Astrocyte (in vitro differentiated cells and primary cell): Measurements from ENCODE around the gene PPP4R3C. TPM values are rescaled to one million over a fixed set of nuclear protein-coding genes. Genes with fewer than 3 reads are reported as not detected.

Experiments
- DNase-seq: peaks from one replicate; pipeline ENCODE4 v3.0.0-alpha.2; 2010; ENCODE audit warnings: low read depth
- FAIRE-seq: peaks from 2 replicates; lab custom pipeline; 2011; peaks lifted over from hg19 to GRCh38; lab: Jason Lieb, UNC
- H2AFZ ChIP-seq: 2 replicates; pipeline ENCODE4 v1.6.0; 2012; ENCODE audit warnings: low read depth, low read length, inconsistent platforms
- H3K27ac ChIP-seq: 2 replicates; pipeline ENCODE4 v1.5.1; 2011; ENCODE audit warnings: low read depth, low read length, inconsistent platforms
- H3K27me3 ChIP-seq: 2 replicates; pipeline ENCODE4 v1.6.0; 2011; ENCODE audit warnings: low read length, inconsistent platforms; ENCODE audit not compliant: insufficient read depth
- H3K36me3 ChIP-seq: 2 replicates; pipeline ENCODE4 v1.5.1; 2011; ENCODE audit warnings: low read length, inconsistent platforms; ENCODE audit not compliant: insufficient read depth
- H3K4me1 ChIP-seq: 2 replicates; pipeline ENCODE4 v1.5.1; 2011; ENCODE audit warnings: low read length, inconsistent platforms; ENCODE audit not compliant: insufficient read depth
- H3K4me2 ChIP-seq: 2 replicates; pipeline ENCODE4 v1.6.0; 2012; ENCODE audit warnings: low read length, inconsistent platforms
- H3K4me3 ChIP-seq: 2 replicates; pipeline ENCODE4 v1.5.1; 2011; ENCODE audit warnings: low read depth, mild to moderate bottlenecking, low read length, inconsistent platforms; ENCODE audit not compliant: insufficient read depth
- H3K79me2 ChIP-seq: 2 replicates; pipeline ENCODE4 v1.6.0; 2012; ENCODE audit warnings: mild to moderate bottlenecking, low read length, inconsistent platforms; ENCODE audit not compliant: insufficient read depth
- H3K9ac ChIP-seq: 2 replicates; pipeline ENCODE4 v1.6.0; 2012; ENCODE audit warnings: mild to moderate bottlenecking, low read length, inconsistent platforms
- H3K9me3 ChIP-seq: 2 replicates; pipeline ENCODE4 v1.5.1; 2012; ENCODE audit warnings: low read depth, mild to moderate bottlenecking, low read length, inconsistent platforms; ENCODE audit not compliant: insufficient read depth
- H4K20me1 ChIP-seq: 2 replicates; pipeline ENCODE4 v1.6.0; 2012; ENCODE audit warnings: low read length, inconsistent platforms; ENCODE audit not compliant: insufficient read depth
- H3K27ac Mint-ChIP-seq: one replicate; pipeline ENCODE4 v1.8.0; 2021; ENCODE audit warnings: mild to moderate bottlenecking, mixed read lengths; ENCODE audit not compliant: unreplicated experiment
- H3K27me3 Mint-ChIP-seq: one replicate; pipeline ENCODE4 v1.8.0; 2021; ENCODE audit warnings: low read depth, mixed read lengths; ENCODE audit not compliant: unreplicated experiment
- H3K36me3 Mint-ChIP-seq: one replicate; pipeline ENCODE4 v1.8.0; 2021; ENCODE audit warnings: low read depth, mixed read lengths; ENCODE audit not compliant: unreplicated experiment
- H3K4me1 Mint-ChIP-seq: one replicate; pipeline ENCODE4 v1.8.0; 2021; ENCODE audit warnings: low read depth, mixed read lengths; ENCODE audit not compliant: unreplicated experiment
- H3K4me3 Mint-ChIP-seq: one replicate; pipeline ENCODE4 v1.8.0; 2021; ENCODE audit warnings: mild to moderate bottlenecking, moderate library complexity, mixed read lengths; ENCODE audit not compliant: unreplicated experiment
- H3K9me3 Mint-ChIP-seq: one replicate; pipeline ENCODE4 v1.8.0; 2021; ENCODE audit warnings: mild to moderate bottlenecking, mixed read lengths; ENCODE audit not compliant: unreplicated experiment
- CTCF ChIP-seq: IDR thresholded peaks from 2 replicates; pipeline ENCODE4 v1.5.1; 2011; ENCODE audit warnings: low read depth, mild to moderate bottlenecking, inconsistent platforms, low read length, moderate library complexity; ENCODE audit not compliant: insufficient read depth
- EZH2 ChIP-seq: IDR thresholded peaks from 2 replicates; pipeline ENCODE4 v1.6.1; 2012; ENCODE audit warnings: mild to moderate bottlenecking, low read length, inconsistent platforms; ENCODE audit not compliant: insufficient read depth
- total RNA-seq: library from RNA; stranded (reverse); gene quantifications from 2 replicates; pipeline ENCODE4 v1.2.1, GENCODE V29; 2021

PPP4R3C gene
- total RNA-seq, 1 donor from 2014 or later = not detected

GRCh38 chrX:27439771-27440170 lies 23.4 kb downstream of the PPP4R3C start:
- FAIRE-seq = no peak
- H3K4me1 Mint-ChIP-seq = peaks cover 6% of the 10 kb centered on the region

GRCh38 chrX:27438937-27439336 lies 24.2 kb downstream of the PPP4R3C start:
- Histone ChIP-seq H3K4me1 (no peaks in the 10 kb centered on the region), H3K27me3 (no peaks in the 10 kb centered on the region), H3K79me2 (no peaks in the 10 kb centered on the region), H3K4me2 (no peak overlapping the region), H3K9ac (no peak overlapping the region), H2AFZ (no peak overlapping the region), H4K20me1 (no peaks in the 10 kb centered on the region), H3K4me3 (no peak overlapping the region), H3K27ac (no peak overlapping the region), H3K36me3 (no peaks in the 10 kb centered on the region), H3K9me3 (no peaks in the 10 kb centered on the region)
- H3K27ac Mint-ChIP-seq = no peak overlapping the region
- FAIRE-seq (no peak), DNase-seq (no peak)
- H3K9me3 Mint-ChIP-seq = no peaks in the 10 kb centered on the region
- no peaks in the 10 kb centered on the region for H3K36me3 Mint-ChIP-seq
- H3K27me3 Mint-ChIP-seq = no peaks in the 10 kb centered on the region
- H3K4me3 Mint-ChIP-seq = no peak overlapping the region
- no peak for TF ChIP-seq CTCF
- no peak for TF ChIP-seq EZH2
- peaks cover 2% of the 10 kb centered on the region for H3K4me1 Mint-ChIP-seq

More at GRCh38 chrX:27439771-27440170, 23.4 kb downstream of the PPP4R3C start:
- Histone ChIP-seq H3K4me1 (no peaks in the 10 kb centered on the region), H3K27ac (no peak overlapping the region), H3K9ac (no peak overlapping the region), H3K4me2 (no peak overlapping the region), H3K4me3 (no peak overlapping the region), H3K79me2 (no peaks in the 10 kb centered on the region), H3K36me3 (no peaks in the 10 kb centered on the region), H4K20me1 (no peaks in the 10 kb centered on the region), H2AFZ (no peak overlapping the region), H3K27me3 (no peaks in the 10 kb centered on the region), H3K9me3 (no peaks in the 10 kb centered on the region)
- no peaks in the 10 kb centered on the region for H3K36me3 Mint-ChIP-seq
- TF ChIP-seq EZH2 (no peak), CTCF (no peak)
- H3K4me3 Mint-ChIP-seq = no peak overlapping the region
- H3K27me3 Mint-ChIP-seq = no peaks in the 10 kb centered on the region
- H3K9me3 Mint-ChIP-seq = no peaks in the 10 kb centered on the region
- DNase-seq = no peak
- H3K27ac Mint-ChIP-seq = no peak overlapping the region

DNA sequence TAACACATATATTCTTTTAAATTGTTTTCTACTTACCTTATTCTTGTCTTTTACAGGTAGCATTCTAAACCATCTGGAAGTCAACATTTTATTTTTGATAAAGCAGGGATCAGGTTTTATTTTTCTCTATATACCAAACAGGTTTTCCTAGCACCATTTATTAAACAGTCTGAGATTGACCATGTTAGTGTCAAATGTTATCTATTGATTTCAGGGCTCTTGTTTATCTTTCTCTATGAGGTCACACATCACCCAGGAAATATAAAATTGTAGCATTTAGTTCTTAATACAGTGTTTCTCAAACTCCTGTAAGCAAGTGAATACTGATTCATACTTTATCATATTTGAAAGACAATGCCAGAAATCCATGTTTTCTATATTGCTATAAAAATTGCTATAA lies 28.1 kb downstream of the PPP4R3C start:
- no peak overlapping the region for H3K4me2 ChIP-seq
- Mint-ChIP-seq H3K4me3 (no peak overlapping the region), H3K9me3 (no peaks in the 10 kb centered on the region), H3K27ac (no peak overlapping the region), H3K27me3 (no peaks in the 10 kb centered on the region), H3K4me1 (no peaks in the 10 kb centered on the region), H3K36me3 (no peaks in the 10 kb centered on the region)
- DNase-seq (no peak), FAIRE-seq (no peak)
- no peaks in the 10 kb centered on the region for H3K36me3 ChIP-seq
- H3K9ac ChIP-seq = no peak overlapping the region
- no peak overlapping the region for H2AFZ ChIP-seq
- no peak overlapping the region for H3K27ac ChIP-seq
- no peaks in the 10 kb centered on the region for H4K20me1 ChIP-seq
- no peaks in the 10 kb centered on the region for H3K79me2 ChIP-seq
- H3K9me3 ChIP-seq = no peaks in the 10 kb centered on the region
- no peaks in the 10 kb centered on the region for H3K27me3 ChIP-seq
- no peak for TF ChIP-seq CTCF
- no peaks in the 10 kb centered on the region for H3K4me1 ChIP-seq
- no peak overlapping the region for H3K4me3 ChIP-seq

Other genes starting within 250 kb of the PPP4R3C start
- not detected in 2 replicates for gene DCAF8L2, start 127.0 kb upstream of the PPP4R3C start, total RNA-seq